Ovary (tissue), 3 donors: ENCODE data around the gene SIRPA.

Experiments used
- EP300 ChIP-seq: sonication (generic); formaldehyde crosslinking; IDR thresholded peaks from one replicate; pipeline ENCODE4 v1.6.1; 2017; ENCODE audit warnings: antibody characterized with exemption
- POLR2A ChIP-seq: fragments of 450-650 bp; IDR thresholded peaks from one replicate; pipeline ENCODE4 v1.6.1; 2017; ENCODE audit warnings: antibody characterized with exemption, mild to moderate bottlenecking, moderate library complexity
- TF ChIP-seq, protein P1 (sequence below), 3 donors: fragments of 450-650 bp in 2 of 3; fragments of 200-600 bp in 1 of 3; IDR thresholded peaks; one replicate each; pipeline versions ENCODE4 v1.5.1 to v1.8.0; 2016 to 2022; ENCODE audit warnings: antibody characterized with exemption in 3 of 3, mild to moderate bottlenecking in 1 of 3
- donor health status: DM: no; HTN: no; CAD: no.

DNA sequence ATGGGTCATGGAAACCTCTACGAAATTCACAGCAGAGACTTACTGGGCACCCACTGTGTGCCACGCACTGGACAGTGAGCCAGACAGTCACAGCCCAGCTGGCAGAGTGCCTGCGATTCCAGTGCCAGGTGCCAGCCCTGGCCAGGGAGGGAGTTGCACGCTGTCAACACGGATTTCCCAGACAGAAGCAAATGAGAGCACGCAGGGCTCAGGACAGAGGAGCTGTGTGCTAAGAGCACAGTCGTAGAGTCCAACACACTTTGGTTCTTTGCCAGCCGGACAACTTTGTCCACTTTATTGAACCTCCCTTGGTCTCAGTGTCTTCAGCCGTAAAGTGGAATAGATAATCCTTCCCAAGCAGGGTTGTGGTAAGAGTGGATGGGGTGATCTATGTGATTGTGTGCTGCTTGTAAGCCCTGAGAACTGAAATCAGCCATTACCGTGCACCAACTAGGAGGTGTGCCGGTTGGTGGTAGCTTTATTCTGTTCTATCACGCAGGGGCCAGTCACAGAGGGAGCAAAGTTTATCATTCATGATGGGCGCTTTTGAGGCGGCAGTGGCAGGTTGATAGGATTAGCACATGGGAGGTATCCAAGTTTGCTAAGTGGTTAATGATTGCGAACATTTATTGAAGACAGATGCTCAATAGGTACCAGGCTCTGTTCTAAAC lies 40.6 kb downstream of the SIRPA start:
- TF ChIP-seq, protein P1, sequence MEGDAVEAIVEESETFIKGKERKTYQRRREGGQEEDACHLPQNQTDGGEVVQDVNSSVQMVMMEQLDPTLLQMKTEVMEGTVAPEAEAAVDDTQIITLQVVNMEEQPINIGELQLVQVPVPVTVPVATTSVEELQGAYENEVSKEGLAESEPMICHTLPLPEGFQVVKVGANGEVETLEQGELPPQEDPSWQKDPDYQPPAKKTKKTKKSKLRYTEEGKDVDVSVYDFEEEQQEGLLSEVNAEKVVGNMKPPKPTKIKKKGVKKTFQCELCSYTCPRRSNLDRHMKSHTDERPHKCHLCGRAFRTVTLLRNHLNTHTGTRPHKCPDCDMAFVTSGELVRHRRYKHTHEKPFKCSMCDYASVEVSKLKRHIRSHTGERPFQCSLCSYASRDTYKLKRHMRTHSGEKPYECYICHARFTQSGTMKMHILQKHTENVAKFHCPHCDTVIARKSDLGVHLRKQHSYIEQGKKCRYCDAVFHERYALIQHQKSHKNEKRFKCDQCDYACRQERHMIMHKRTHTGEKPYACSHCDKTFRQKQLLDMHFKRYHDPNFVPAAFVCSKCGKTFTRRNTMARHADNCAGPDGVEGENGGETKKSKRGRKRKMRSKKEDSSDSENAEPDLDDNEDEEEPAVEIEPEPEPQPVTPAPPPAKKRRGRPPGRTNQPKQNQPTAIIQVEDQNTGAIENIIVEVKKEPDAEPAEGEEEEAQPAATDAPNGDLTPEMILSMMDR (IDR thresholded peaks at IDR 0.05), result no peak
- TF ChIP-seq POLR2A (no peak), EP300 (no peak)
